Stimulated activated CD4-positive, alpha-beta T cell treated with anti-CD3 and anti-CD28 coated beads, TNF-alpha, amount 100 ng/mL, for 4 hours (primary cell): ENCODE data around the gene HSD17B7.
"Not testable (repeated sequence)": the region's sequence is repeated elsewhere in the genome, so short reads cannot be mapped to it uniquely, and the experiment has no call there.

ENCODE experiments used
- DNase-seq, 3 experiments: peaks; one replicate each; pipeline ENCODE4 v3.0.0-alpha.2; 2020; ENCODE audit warnings: low read depth in 3 of 3

HSD17B7 gene

GRCh38 chr1:162812357-162812756 is 21.9 kb downstream of the HSD17B7 start:
- not testable (repeated sequence) for DNase-seq

GRCh38 chr1:162818136-162818535 is 27.6 kb downstream of the HSD17B7 start:
- DNase-seq, result not testable (repeated sequence)

- DNase-seq, result not testable (repeated sequence)
These were observed 28.2 kb downstream of the HSD17B7 start for GRCh38 chr1:162818666-162819065.

GRCh38 chr1:162822391-162823200 is 32.1 kb downstream of the HSD17B7 start:
- DNase-seq, result no peak

DNA sequence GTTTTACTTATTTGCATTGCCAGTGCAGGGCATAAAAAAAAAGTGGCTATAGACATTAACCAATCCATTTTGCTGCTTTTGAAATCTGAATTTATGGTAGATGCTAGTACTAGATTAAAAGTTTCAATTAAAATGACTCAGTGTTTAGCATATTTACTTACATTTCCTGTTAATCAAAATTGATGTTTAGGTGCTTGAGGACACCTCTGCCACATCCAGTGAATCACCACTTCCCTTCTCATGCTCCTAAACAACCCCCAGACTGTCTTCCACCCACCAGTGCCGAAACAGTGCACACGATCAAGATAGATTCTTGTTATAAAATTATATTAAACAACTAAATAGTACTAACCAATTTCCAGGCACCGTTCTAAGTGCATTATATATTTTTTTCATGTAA is 32.7 kb downstream of the HSD17B7 start:
- no peak for DNase-seq

- DNase-seq, result no peak
These were observed 33.4 kb downstream of the HSD17B7 start for GRCh38 chr1:162823771-162824525.

- no peak for DNase-seq
These were observed 38.8 kb downstream of the HSD17B7 start for GRCh38 chr1:162829268-162829667.

DNA sequence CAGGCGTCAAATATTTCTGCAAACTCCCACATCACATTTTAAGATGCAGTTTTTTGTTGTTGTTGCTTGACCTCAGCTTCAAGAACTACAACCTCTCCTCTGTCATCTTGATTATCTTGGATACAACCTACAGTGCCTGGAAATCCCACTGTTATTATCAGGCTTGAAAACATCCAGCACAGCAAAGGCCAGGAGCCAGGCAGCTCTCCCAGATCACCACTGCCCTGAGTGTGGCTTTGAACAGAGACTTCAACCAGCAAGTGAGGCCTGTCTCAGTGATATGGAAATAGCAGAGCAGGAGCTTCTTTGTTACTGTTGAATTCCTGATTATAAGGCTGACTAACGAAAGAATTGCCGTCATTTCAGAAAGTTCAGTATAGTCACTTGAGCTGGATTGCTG is 42.0 kb downstream of the HSD17B7 start:
- no peak for DNase-seq

- DNase-seq, result no peak
These were observed 44.8 kb downstream of the HSD17B7 start for GRCh38 chr1:162835157-162835899.

DNA sequence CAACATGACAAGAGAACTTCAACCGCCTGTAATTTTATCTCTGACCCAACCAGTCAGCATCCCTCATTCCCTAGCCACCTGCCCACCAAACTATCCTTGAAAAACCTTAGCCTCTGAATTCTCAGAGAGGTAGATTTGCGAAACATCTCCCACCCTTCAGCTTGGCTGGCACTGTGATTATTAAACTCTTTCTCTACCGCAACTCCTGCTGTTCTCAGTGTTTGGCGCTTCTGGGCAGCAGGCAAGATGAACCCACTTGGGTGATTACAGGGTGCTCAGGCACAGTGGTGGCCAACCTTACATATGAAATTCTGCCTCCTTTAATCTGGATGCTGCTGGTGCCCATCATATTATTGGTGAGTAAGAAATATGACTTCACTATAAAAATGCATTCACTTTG is 48.4 kb downstream of the HSD17B7 start:
- DNase-seq, result no peak

DNA sequence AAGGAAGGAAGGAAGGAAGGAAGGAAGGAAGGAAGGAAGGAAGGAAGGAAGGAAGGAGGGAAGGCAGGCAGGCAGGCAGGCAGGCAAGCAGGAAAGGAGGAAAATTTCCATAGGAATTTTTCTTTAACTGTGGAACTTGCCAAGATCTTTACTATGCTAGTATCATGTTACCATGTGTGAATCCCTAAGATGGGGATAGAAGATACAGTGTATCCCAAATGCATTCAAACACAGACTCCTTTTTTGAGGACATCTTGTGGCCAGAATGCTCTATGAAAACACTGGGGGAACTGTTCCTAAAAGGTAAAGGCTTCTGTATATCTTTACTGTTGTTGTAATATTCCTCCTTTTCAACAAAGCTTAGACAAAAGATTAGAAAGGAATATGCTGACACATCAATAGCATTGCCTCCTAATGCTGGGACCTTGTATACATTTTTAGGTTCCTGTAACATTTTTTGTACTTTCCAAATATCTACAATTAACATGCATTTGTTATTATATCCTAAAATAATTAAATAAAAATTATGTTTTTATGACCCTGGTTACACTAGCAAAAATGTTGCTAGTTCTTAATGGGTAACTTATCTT is 49.8 kb downstream of the HSD17B7 start:
- DNase-seq, result no peak

- no peak for DNase-seq
These were observed 53.7 kb downstream of the HSD17B7 start for GRCh38 chr1:162844153-162844552.

- no peak for DNase-seq
These were observed 56.0 kb downstream of the HSD17B7 start for GRCh38 chr1:162846256-162847212.

GRCh38 chr1:162847839-162848453 is 57.4 kb downstream of the HSD17B7 start:
- DNase-seq, result peak; percentile 59 to 70 (median 69)

DNA sequence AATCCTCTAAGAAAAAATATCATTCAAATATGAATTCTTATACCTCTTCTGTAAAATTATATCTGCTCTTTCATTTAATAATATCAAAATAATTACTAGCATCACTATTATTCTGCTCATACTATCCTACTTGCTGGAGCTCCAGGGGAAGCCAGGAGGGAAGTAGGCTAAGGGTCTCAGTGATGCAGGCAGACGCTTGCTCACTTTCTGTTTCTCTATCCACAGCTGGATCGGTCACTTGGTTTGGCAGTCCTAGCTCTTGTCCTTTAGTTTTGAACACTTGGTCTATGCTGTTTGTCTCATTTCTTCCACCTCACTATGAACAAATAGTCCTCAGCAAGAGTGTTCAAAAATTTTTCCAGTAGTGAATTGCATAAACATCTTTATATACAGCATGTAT is 59.2 kb downstream of the HSD17B7 start:
- DNase-seq, result no peak

DNA sequence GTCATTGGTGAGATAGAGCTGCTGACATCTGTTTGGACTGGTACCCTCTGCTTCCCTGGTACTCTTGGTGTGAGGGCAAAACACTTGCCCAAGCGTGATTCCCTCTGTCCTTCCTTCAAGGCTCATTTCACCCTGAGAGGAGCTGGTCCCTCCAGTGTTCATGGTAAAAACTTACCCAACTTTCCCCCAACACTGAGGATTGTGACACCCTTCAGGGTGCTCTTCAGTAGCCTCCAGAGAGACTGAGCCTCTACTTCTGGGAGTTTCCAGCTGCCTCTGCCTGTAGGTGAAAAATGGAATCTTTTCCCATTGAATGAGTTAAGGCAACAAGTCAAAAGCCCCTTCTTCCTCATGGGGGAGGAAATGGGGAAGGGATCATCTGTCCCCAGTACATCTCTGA is 60.8 kb downstream of the HSD17B7 start:
- DNase-seq, result no peak

- DNase-seq, result peak in 1 of 3 experiments; percentile 9
These were observed 63.9 kb downstream of the HSD17B7 start for GRCh38 chr1:162854245-162854882.

DNA sequence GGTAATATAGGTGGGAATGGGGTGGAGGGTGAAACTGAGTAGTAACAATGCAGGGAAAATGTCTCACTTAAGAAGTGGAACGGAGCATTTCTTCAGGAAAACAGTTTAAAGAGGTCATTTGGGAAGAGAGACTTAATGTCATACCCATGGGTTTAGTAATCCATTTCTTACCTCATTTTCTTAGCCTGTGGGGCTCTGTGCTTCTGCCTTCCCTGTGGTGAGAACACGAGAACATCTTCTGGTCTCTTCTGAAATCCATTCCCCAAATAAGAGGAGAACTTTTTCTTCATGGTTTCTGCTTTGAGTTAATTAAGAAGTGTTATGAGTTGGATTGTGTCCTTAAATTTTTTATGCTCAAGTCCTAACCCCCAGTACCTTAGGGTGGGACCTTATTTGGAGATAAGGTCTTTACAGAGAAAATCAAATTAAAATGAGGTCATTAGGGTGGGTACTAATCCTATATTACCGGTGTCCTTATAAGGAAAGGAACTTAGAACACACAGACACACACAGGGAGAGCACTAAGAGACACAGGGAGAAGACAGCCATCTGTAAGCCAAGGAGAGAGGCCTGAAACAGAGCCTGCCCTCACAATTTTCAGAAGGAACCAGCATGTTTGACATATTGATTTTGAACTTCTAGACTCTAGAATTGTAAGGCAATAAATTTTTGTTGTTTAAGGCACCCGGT is 65.1 kb downstream of the HSD17B7 start:
- DNase-seq, result no peak

DNA sequence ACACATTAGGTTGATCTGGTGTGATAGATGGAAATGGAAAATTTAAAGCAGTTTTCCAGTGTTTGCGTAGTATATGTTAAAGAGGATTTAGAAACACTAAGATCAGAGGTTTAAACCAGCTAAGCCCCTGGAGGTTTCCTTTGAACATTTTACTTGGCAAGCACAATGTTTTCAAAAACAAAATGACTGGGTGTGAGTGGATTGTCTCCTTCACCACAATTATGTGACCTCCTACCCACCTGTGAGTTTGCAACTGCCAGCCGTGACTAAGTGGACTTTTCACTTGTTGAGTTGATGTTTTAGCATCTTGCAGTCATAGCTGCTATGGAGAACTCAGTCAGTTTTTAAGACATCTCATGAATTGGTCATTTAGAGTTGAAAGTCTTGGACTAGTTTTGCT is 65.8 kb downstream of the HSD17B7 start:
- no peak for DNase-seq
